ENCODE measurements around the gene DCDC1. TPM values are rescaled to one million over a fixed set of nuclear protein-coding genes. Genes with fewer than 3 reads are reported as not detected.

DCDC1 gene
- total RNA-seq, 2 donors from 2014 or later, result 0.33 to 1.8 TPM

DNA sequence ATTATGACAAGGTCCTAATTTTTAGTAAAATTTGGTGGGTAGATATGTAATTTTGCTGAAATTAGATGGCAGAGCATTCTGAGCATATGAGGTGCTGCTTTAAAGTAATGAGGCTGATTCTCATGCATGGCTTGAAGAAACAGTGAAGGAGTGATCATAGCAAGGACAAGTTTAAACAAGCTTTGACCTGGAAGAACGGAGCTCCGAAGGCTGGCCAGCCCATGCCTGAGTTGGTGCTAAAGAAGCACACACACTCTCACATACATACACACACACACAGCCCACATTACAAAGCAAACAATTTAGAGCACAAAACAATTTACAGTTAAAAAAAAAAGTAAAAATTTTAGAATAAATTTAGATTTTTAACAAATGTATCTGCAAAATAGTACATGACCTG is 150.7 kb downstream of the DCDC1 start:
- ATAC-seq (no peak), DNase-seq (no peak)
- WGBS, 2 donors, result 59 to 73% methylated on average over 2 of the region's 2 CpGs
- Histone ChIP-seq H3K27me3 (no peaks in the 10 kb centered on the region), H3K4me1 (no peaks in the 10 kb centered on the region), H3K4me3 (no peak overlapping the region), H3K27ac (no peak overlapping the region), H3K9me3 (no peaks in the 10 kb centered on the region), H3K36me3 (replicated peaks in 1 of 2; ENCODE audit: insufficient read depth in 1 of 2, low read depth in 2 of 2) (no peaks in the 10 kb centered on the region)
- intact Hi-C loops (cut with DNase I), result no loop called here
- TF ChIP-seq, protein P1, sequence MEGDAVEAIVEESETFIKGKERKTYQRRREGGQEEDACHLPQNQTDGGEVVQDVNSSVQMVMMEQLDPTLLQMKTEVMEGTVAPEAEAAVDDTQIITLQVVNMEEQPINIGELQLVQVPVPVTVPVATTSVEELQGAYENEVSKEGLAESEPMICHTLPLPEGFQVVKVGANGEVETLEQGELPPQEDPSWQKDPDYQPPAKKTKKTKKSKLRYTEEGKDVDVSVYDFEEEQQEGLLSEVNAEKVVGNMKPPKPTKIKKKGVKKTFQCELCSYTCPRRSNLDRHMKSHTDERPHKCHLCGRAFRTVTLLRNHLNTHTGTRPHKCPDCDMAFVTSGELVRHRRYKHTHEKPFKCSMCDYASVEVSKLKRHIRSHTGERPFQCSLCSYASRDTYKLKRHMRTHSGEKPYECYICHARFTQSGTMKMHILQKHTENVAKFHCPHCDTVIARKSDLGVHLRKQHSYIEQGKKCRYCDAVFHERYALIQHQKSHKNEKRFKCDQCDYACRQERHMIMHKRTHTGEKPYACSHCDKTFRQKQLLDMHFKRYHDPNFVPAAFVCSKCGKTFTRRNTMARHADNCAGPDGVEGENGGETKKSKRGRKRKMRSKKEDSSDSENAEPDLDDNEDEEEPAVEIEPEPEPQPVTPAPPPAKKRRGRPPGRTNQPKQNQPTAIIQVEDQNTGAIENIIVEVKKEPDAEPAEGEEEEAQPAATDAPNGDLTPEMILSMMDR (IDR thresholded peaks at IDR 0.05), result no peak
- no peak for TF ChIP-seq POLR2A (IDR thresholded peaks at IDR 0.05)

- H3K27ac ChIP-seq, result no peak overlapping the region
- H3K9me3 ChIP-seq, result no peaks in the 10 kb centered on the region
- TF ChIP-seq, protein P1 (IDR thresholded peaks at IDR 0.05), result no peak
- no peak for TF ChIP-seq POLR2A (IDR thresholded peaks at IDR 0.05)
- no peaks in the 10 kb centered on the region for H3K4me1 ChIP-seq
- no peak overlapping the region for H3K4me3 ChIP-seq
- 26 to 33% methylated on average over 1 of the region's 1 CpG for WGBS, 2 donors
- no peak for ATAC-seq
- no peak for DNase-seq
- intact Hi-C loops (cut with DNase I), result no loop called here
- no peaks in the 10 kb centered on the region for H3K36me3 ChIP-seq (replicated peaks in 1 of 2; ENCODE audit: insufficient read depth in 1 of 2, low read depth in 2 of 2)
- H3K27me3 ChIP-seq, result no peaks in the 10 kb centered on the region
These were observed 155.2 kb downstream of the DCDC1 start for GRCh38 chr11:31214372-31214771.

DNA sequence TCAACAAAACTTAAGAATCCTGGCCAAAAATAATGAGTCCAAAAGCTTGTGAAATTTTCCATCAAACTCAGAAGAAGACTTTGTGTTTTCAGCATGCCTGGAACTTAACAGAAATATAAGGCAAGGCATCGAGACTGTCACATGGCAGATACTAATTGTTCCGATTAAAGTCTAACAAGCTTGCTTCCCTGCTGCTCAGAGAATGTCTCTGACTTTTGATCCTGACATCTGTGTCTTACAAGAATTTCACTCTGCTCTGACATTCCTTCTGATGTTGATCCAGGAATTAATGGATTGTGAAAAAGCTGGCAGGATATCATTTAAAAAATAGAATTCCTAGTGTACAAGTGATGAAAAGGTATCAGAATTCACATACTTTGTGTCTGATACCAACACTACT is 170.2 kb downstream of the DCDC1 start:
- intact Hi-C loops (cut with DNase I), result no loop called here
- no peaks in the 10 kb centered on the region for H3K9me3 ChIP-seq
- TF ChIP-seq, protein P1 (IDR thresholded peaks at IDR 0.05), result no peak
- TF ChIP-seq POLR2A (IDR thresholded peaks at IDR 0.05), result no peak
- no peak overlapping the region for H3K4me3 ChIP-seq
- ATAC-seq, result no peak
- H3K27ac ChIP-seq, result no peak overlapping the region
- DNase-seq, result no peak
- no peaks in the 10 kb centered on the region for H3K27me3 ChIP-seq
- 59 to 77% methylated on average over 2 of the region's 2 CpGs for WGBS, 2 donors
- H3K4me1 ChIP-seq, result no peaks in the 10 kb centered on the region
- no peaks in the 10 kb centered on the region for H3K36me3 ChIP-seq (replicated peaks in 1 of 2; ENCODE audit: insufficient read depth in 1 of 2, low read depth in 2 of 2)

DNA sequence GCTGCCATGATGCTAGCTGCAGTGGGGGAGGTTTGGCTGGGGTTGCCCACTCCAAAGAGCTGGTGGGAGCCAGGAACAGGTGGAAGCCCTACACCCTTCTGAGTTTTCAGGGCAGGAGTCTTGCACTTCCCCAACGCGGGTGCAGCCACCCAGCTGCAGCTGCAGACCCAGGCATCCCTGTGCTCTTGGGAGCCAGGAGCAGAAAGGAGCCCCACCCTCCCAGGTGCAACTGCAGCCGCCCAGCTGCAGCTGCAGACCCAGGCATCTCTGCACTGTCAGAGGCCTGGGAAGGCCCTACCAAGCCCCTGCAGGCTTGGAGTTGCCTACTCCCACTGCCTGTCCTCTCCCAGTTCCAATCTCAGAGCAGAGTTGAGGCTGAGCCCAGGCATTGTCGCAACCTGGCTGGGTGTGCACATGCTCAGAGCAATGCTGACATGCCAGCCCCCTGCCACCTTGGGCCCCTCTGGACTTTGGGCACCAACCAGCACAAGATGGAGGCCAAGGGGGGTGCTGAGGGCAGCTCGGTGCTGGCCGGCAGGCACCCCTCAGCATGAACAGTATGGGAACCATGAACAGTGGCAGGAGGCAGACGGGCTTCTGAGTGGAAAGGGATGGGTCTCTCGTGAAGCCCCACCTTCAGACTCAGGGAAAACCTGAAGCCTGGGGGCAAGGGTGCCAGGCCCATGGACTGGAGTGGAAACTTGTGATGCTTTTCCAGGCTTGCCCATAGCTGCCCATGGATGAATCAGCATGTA is 195.4 kb downstream of the DCDC1 start:
- no peak for DNase-seq
- WGBS, 2 donors, result 74 to 81% methylated on average over 5 to 8 of the region's 8 CpGs

More for the DNA sequence above, 195.4 kb downstream of the DCDC1 start:
- ATAC-seq, result no peak
- no peaks in the 10 kb centered on the region for H3K4me1 ChIP-seq
- H3K27me3 ChIP-seq, result no peaks in the 10 kb centered on the region
- no peak overlapping the region for H3K4me3 ChIP-seq
- TF ChIP-seq, protein P1 (IDR thresholded peaks at IDR 0.05), result no peak
- no peak for TF ChIP-seq POLR2A (IDR thresholded peaks at IDR 0.05)
- H3K36me3 ChIP-seq (replicated peaks in 1 of 2; ENCODE audit: insufficient read depth in 1 of 2, low read depth in 2 of 2), result no peaks in the 10 kb centered on the region
- intact Hi-C loops (cut with DNase I), result no loop called here
- no peak overlapping the region for H3K27ac ChIP-seq
- H3K9me3 ChIP-seq, result peaks cover 0 to 7% (median 0%) of the 10 kb centered on the region in 3 donors
